C4-2B (cell line): ENCODE results near the gene IL10.
"Not testable (repeated sequence)": the region's sequence is repeated elsewhere in the genome, so short reads cannot be mapped to it uniquely, and the experiment has no call there.

ENCODE experiments used
- H3K27ac ChIP-seq: fragments of 450-650 bp; 2 replicates; pipeline ENCODE4 v1.5.1; 2017
- CTCF ChIP-seq: fragments of 450-650 bp; conservative IDR thresholded peaks from 2 replicates; pipeline ENCODE4 v1.5.1; 2017; ENCODE audit warnings: mild to moderate bottlenecking
- ZFX ChIP-seq: fragments of 450-650 bp; IDR thresholded peaks from 2 replicates; pipeline ENCODE4 v1.6.1; 2017

Gene IL10

GRCh38 chr1:206785182-206785765, 13.0 kb upstream of the IL10 start:
- no peak overlapping the region for H3K27ac ChIP-seq

GRCh38 chr1:206784471-206784903, 12.2 kb upstream of the IL10 start:
- H3K27ac ChIP-seq: no peak overlapping the region

More at GRCh38 chr1:206785182-206785765, 13.0 kb upstream of the IL10 start:
- no peak for TF ChIP-seq CTCF
- TF ChIP-seq ZFX: no peak

GRCh38 chr1:206783506-206783905, 11.2 kb upstream of the IL10 start:
- TF ChIP-seq ZFX (no peak), CTCF (no peak)
- H3K27ac ChIP-seq: no peak overlapping the region

More at GRCh38 chr1:206784471-206784903, 12.2 kb upstream of the IL10 start:
- TF ChIP-seq CTCF: no peak

GRCh38 chr1:206782448-206782847, 10.2 kb upstream of the IL10 start:
- no peak for TF ChIP-seq CTCF
- no peak for TF ChIP-seq ZFX
- H3K27ac ChIP-seq: no peak overlapping the region

GRCh38 chr1:206779638-206780037, 7.3 kb upstream of the IL10 start:
- no peak for TF ChIP-seq CTCF
- no peak for TF ChIP-seq ZFX
- H3K27ac ChIP-seq: no peak overlapping the region

GRCh38 chr1:206778911-206779310, 6.6 kb upstream of the IL10 start:
- not testable (repeated sequence) for H3K27ac ChIP-seq

- H3K27ac ChIP-seq: no peak overlapping the region
- no peak for TF ChIP-seq ZFX
- TF ChIP-seq CTCF: no peak
Observed at GRCh38 chr1:206778031-206778430, 5.7 kb upstream of the IL10 start.

GRCh38 chr1:206776229-206776628, 3.9 kb upstream of the IL10 start:
- H3K27ac ChIP-seq: no peak overlapping the region
- TF ChIP-seq ZFX (no peak), CTCF (no peak)
